ENCODE measurements around the gene PLEKHM2.

GRCh38 chr1:15691434-15692032, 7.4 kb downstream of the PLEKHM2 start:
- no peak for TF ChIP-seq CTCF (IDR thresholded peaks at IDR 0.05 in 2 of 3, conservative IDR thresholded peaks at IDR 0.05 in 1 of 3; ENCODE audit: borderline replicate concordance in 1 of 3, insufficient read depth in 1 of 3, low read depth in 2 of 3, low read length in 2 of 3)
- no peak for TF ChIP-seq POLR2AphosphoS5 (IDR thresholded peaks at IDR 0.05; ENCODE audit: low read depth, low read length)
- TF ChIP-seq SRF (IDR thresholded peaks at IDR 0.05; ENCODE audit: low read depth) = no peak
- no peak for TF ChIP-seq REST (IDR thresholded peaks at IDR 0.05; ENCODE audit: low read depth)

Measured in HCT116 (cell line).